HepG2 (cell line): Measurements from ENCODE around the gene SLC7A6OS. TPM values are rescaled to one million over a fixed set of nuclear protein-coding genes. Genes with fewer than 3 reads are reported as not detected.

ENCODE experiments used
- CBX5 ChIP-seq: sonication (generic); formaldehyde crosslinking; IDR thresholded peaks from 2 replicates; pipeline ENCODE4 v1.4.0; 2020; ENCODE audit warnings: missing genetic modification reagents, borderline replicate concordance
- CEBPB ChIP-seq: IDR thresholded peaks from 2 replicates; pipeline ENCODE4 v1.6.1; 2011; ENCODE audit warnings: low read depth, low read length, improper control_type of control experiment, borderline replicate concordance
- KLF12 ChIP-seq: sonication (generic); formaldehyde crosslinking; IDR thresholded peaks from 2 replicates; pipeline ENCODE4 v1.4.0; 2020; ENCODE audit warnings: missing genetic modification reagents, borderline replicate concordance
- KLF9 ChIP-seq: IDR thresholded peaks from 2 replicates; pipeline ENCODE4 v1.6.1; 2016; ENCODE audit warnings: low read depth
- MED1 ChIP-seq: sonication (generic); formaldehyde crosslinking; IDR thresholded peaks from 2 replicates; pipeline ENCODE4 v1.4.0; 2020; ENCODE audit warnings: missing genetic modification reagents
- MED8 ChIP-seq: sonication (generic); formaldehyde crosslinking; IDR thresholded peaks from 2 replicates; pipeline ENCODE4 v1.8.1; 2023; ENCODE audit warnings: mild to moderate bottlenecking, missing genetic modification reagents; ENCODE audit not compliant: insufficient replicate concordance
- MYC ChIP-seq: sonication (generic); formaldehyde crosslinking; IDR thresholded peaks from 2 replicates; pipeline ENCODE4 v1.9.0; 2021; ENCODE audit warnings: missing genetic modification reagents, borderline replicate concordance
- PAWR ChIP-seq: sonication (generic); formaldehyde crosslinking; IDR thresholded peaks from 2 replicates; pipeline ENCODE4 v1.4.0; 2020; ENCODE audit warnings: missing genetic modification reagents, mild to moderate bottlenecking, borderline replicate concordance
- POLR2A ChIP-seq, 2 experiments: IDR thresholded peaks; 2 replicates each; pipeline ENCODE4 v1.6.1; 2011; ENCODE audit warnings: low read depth in 2 of 2, low read length in 2 of 2, mild to moderate bottlenecking in 1 of 2, moderate library complexity in 1 of 2; ENCODE audit not compliant: insufficient read depth in 1 of 2
- RCOR2 ChIP-seq: IDR thresholded peaks from 2 replicates; pipeline ENCODE4 v1.6.1; 2016; ENCODE audit warnings: missing biosample characterization, missing genetic modification reagents
- SSRP1 ChIP-seq: IDR thresholded peaks from 2 replicates; pipeline ENCODE4 v1.6.1; 2016; ENCODE audit warnings: control low read depth
- TEAD3 ChIP-seq: optimal IDR thresholded peaks from 2 replicates; pipeline ENCODE3; 2016; ENCODE audit warnings: borderline replicate concordance
- YY1 ChIP-seq: IDR thresholded peaks from 2 replicates; pipeline ENCODE4 v1.6.1; 2011; ENCODE audit warnings: low read length, low read depth, moderate library complexity, mild to moderate bottlenecking; ENCODE audit not compliant: insufficient read depth, insufficient replicate concordance
- ZMYM3 ChIP-seq: sonication (generic); formaldehyde crosslinking; IDR thresholded peaks from 2 replicates; pipeline ENCODE4 v1.5.1; 2020; ENCODE audit warnings: mild to moderate bottlenecking, missing genetic modification reagents
- ZNF292 ChIP-seq: sonication (generic); formaldehyde crosslinking; IDR thresholded peaks from 2 replicates; pipeline ENCODE4 v1.8.1; 2022; ENCODE audit warnings: mild to moderate bottlenecking, low read depth, missing genetic modification reagents, borderline replicate concordance
- ZNF317 ChIP-seq: sonication (generic); formaldehyde crosslinking; IDR thresholded peaks from 2 replicates; pipeline ENCODE4 v1.5.0; 2020; ENCODE audit warnings: mild to moderate bottlenecking, missing genetic modification reagents
- ZNF614 ChIP-seq: IDR thresholded peaks from 2 replicates; pipeline ENCODE4 v1.6.1; 2018; ENCODE audit warnings: missing biosample characterization, missing genetic modification reagents, inconsistent platforms, borderline replicate concordance
- polyA plus RNA-seq, 8 experiments: library from polyadenylated mRNA; depleted of rRNA in 3 of 8; stranded (reverse) in 7 of 8; unstranded in 1 of 8; fragments of >200 nt; fragmentation: Illumina TruSeq in 4 of 8; extraction: Trizol in 4 of 8; gene quantifications; 2 replicates each; pipeline versions ENCODE4 v1.2.1 to v1.2.3, GENCODE V29; 2011 to 2016; ENCODE audit warnings: low read depth in 4 of 8, missing spikeins in 1 of 8, mixed read lengths in 1 of 8; ENCODE audit not compliant: insufficient read depth in 1 of 8
- total RNA-seq, 5 experiments: library from RNA; depleted of rRNA; stranded (reverse); fragments of >200 nt; fragmentation: Illumina TruSeq; extraction: Trizol; gene quantifications; 2 replicates each; pipeline ENCODE4 v1.2.3, GENCODE V29; 2016; ENCODE audit warnings: low read depth in 1 of 5
- TF ChIP-seq, protein P1 (sequence below): sonication (generic); formaldehyde crosslinking; IDR thresholded peaks from one replicate; pipeline ENCODE4 v1.5.1; 2020; ENCODE audit warnings: mild to moderate bottlenecking, missing genetic modification reagents; ENCODE audit errors: not compliant biosample characterization
- TF ChIP-seq, protein P2 (sequence below): IDR thresholded peaks from 2 replicates; pipeline ENCODE4 v1.6.1; 2016; ENCODE audit warnings: low read depth

SLC7A6OS gene
- total and polyA plus RNA-seq, 2 of the 13 experiments (the other 11 are each of a cell fraction or from before 2014, with no cell fraction given), result 11.2 to 21.5 TPM

DNA sequence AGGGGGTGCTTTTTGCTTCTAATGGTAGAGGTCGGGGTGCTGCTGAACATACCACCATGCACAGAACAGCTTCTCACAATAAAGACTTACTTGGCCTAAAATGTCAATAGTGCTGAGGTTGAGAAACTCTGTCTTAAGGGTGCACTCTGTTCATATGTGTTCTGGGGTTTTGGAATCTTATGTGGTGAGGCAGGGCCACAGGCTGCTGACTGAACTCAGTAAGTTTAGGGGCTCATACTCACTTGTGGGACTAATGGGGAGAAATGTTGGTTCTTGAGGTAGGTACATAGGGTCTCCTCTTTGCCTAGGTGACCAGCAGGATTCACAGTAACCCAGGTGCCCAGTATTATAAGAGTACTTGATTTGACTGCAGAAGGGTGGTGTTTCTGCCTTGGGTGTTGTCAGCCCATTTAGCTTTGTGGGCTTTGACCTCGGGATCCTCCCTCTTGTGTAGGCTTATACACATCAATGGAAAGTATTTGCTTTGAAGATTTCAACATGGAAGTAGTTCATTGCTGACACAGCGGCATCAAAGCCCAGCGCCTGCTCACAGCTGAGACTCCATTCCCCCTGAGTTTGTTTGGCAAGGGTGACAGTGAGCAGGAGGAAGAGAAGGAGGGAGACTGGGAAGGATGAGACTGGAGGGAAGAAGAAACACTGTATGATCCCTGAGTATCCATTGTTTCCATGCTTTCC lies 29.2 kb downstream of the SLC7A6OS start (continued):
- peak; percentile 71; the same call in 1 of the 2 replicates for TF ChIP-seq KLF9 (CRISPR knock-in tag)
- TF ChIP-seq CBX5, result peak; percentile 76; the same call in 1 of the 2 replicates
- peak; percentile 89 for TF ChIP-seq ZMYM3 (CRISPR knock-in tag)
- TF ChIP-seq KLF12 (CRISPR knock-in tag), result peak; percentile 82; the same call in 1 of the 2 replicates
- peak; percentile 83 for TF ChIP-seq MED8 (CRISPR knock-in tag)
- TF ChIP-seq ZNF292 (CRISPR knock-in tag), result peak; percentile 92; the same call in 1 of the 2 replicates
- no peak for TF ChIP-seq PAWR (CRISPR knock-in tag)
- TF ChIP-seq YY1, result peak; percentile 75
- TF ChIP-seq, protein P1, sequence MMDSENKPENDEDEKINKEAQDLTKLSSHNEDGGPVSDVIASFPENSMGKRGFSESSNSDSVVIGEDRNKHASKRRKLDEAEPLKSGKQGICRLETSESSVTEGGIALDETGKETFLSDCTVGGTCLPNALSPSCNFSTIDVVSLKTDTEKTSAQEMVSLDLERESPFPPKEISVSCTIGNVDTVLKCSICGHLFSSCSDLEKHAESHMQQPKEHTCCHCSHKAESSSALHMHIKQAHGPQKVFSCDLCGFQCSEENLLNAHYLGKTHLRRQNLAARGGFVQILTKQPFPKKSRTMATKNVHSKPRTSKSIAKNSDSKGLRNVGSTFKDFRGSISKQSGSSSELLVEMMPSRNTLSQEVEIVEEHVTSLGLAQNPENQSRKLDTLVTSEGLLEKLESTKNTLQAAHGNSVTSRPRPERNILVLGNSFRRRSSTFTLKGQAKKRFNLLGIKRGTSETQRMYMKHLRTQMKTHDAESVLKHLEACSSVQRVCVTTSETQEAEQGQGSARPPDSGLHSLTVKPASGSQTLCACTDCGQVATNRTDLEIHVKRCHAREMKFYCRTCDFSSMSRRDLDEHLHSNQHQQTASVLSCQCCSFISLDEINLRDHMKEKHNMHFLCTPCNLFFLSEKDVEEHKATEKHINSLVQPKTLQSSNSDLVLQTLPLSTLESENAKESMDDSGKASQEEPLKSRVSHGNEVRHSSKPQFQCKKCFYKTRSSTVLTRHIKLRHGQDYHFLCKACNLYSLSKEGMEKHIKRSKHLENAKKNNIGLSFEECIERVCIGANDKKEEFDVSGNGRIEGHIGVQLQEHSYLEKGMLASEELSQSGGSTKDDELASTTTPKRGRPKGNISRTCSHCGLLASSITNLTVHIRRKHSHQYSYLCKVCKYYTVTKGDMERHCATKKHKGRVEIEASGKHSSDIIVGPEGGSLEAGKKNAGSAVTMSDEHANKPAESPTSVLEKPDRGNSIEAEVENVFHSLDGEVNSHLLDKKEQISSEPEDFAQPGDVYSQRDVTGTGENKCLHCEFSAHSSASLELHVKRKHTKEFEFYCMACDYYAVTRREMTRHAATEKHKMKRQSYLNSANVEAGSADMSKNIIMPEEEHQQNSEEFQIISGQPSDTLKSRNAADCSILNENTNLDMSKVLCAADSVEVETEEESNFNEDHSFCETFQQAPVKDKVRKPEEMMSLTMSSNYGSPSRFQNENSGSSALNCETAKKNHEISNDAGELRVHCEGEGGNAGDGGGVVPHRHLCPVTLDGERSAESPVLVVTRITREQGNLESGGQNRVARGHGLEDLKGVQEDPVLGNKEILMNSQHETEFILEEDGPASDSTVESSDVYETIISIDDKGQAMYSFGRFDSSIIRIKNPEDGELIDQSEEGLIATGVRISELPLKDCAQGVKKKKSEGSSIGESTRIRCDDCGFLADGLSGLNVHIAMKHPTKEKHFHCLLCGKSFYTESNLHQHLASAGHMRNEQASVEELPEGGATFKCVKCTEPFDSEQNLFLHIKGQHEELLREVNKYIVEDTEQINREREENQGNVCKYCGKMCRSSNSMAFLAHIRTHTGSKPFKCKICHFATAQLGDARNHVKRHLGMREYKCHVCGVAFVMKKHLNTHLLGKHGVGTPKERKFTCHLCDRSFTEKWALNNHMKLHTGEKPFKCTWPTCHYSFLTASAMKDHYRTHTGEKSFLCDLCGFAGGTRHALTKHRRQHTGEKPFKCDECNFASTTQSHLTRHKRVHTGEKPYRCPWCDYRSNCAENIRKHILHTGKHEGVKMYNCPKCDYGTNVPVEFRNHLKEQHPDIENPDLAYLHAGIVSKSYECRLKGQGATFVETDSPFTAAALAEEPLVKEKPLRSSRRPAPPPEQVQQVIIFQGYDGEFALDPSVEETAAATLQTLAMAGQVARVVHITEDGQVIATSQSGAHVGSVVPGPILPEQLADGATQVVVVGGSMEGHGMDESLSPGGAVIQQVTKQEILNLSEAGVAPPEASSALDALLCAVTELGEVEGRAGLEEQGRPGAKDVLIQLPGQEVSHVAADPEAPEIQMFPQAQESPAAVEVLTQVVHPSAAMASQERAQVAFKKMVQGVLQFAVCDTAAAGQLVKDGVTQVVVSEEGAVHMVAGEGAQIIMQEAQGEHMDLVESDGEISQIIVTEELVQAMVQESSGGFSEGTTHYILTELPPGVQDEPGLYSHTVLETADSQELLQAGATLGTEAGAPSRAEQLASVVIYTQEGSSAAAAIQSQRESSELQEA (CRISPR knock-in tag), result no peak
- TF ChIP-seq, protein P2, sequence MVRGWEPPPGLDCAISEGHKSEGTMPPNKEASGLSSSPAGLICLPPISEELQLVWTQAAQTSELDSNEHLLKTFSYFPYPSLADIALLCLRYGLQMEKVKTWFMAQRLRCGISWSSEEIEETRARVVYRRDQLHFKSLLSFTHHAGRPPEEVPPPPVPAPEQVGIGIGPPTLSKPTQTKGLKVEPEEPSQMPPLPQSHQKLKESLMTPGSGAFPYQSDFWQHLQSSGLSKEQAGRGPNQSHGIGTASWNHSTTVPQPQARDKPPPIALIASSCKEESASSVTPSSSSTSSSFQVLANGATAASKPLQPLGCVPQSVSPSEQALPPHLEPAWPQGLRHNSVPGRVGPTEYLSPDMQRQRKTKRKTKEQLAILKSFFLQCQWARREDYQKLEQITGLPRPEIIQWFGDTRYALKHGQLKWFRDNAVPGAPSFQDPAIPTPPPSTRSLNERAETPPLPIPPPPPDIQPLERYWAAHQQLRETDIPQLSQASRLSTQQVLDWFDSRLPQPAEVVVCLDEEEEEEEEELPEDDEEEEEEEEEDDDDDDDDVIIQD, result peak; percentile 85; the same call in 1 of the 2 replicates
- TF ChIP-seq RCOR2, result peak; percentile 96
- peak; percentile 70; the same call in 1 of the 2 replicates for TF ChIP-seq SSRP1 (CRISPR knock-in tag)
- TF ChIP-seq MED1 (CRISPR knock-in tag), result peak; percentile 90
- peak; percentile 98 for TF ChIP-seq ZNF614 (CRISPR knock-in tag)
- peak in 1 of 2 experiments; percentile 44; a peak in 1 of 4 replicates for TF ChIP-seq POLR2A (IDR thresholded peaks at IDR 0.05; ENCODE audit: insufficient read depth in 1 of 2, low read depth in 2 of 2, low read length in 2 of 2)
- peak; percentile 89 for TF ChIP-seq CEBPB
- peak; percentile 96 for TF ChIP-seq TEAD3 (CRISPR knock-in tag)
- TF ChIP-seq ZNF317 (CRISPR knock-in tag), result peak; percentile 71
- TF ChIP-seq MYC (CRISPR knock-in tag), result peak; percentile 50; the same call in 1 of the 2 replicates
